Measurements from ENCODE around the gene TWF2. TPM values are rescaled to one million over a fixed set of nuclear protein-coding genes. Genes with fewer than 3 reads are reported as not detected.

The TWF2 gene
- total and polyA plus RNA-seq, 2 of the 13 experiments (the other 11 are each of a cell fraction or from before 2014, with no cell fraction given), result 45.5 to 108 TPM

GRCh38 chr3:52245322-52246263 lies 6.6 kb upstream of the TWF2 start, which contains the start of gene PPM1M (continued):
- TF ChIP-seq HOMEZ (CRISPR knock-in tag; IDR thresholded peaks at IDR 0.05; ENCODE audit: low read depth), result no peak
- 0 out of 2 replicates have a peak, but pooled peaks have one; percentile 65 for TF ChIP-seq ZNF34 (CRISPR knock-in tag; IDR thresholded peaks at IDR 0.05; ENCODE audit: borderline replicate concordance)

- Histone ChIP-seq H2AFZ (ENCODE audit: low read length) (no peak overlapping the region), H3K9me3 (ENCODE audit: low read length) (no peaks in the 10 kb centered on the region), H3K4me2 (ENCODE audit: low read depth, low read length) (no peak overlapping the region), H3K4me1 (ENCODE audit: insufficient read depth, low read length) (peaks cover 54% of the 10 kb centered on the region), H3K27ac (ENCODE audit: extremely low read length, insufficient read depth, low read length) (no peak overlapping the region), H3K36me3 (replicated peaks in 1 of 2; ENCODE audit: control insufficient read depth in 1 of 2, insufficient read depth in 2 of 2, low read length in 2 of 2) (no peaks in the 10 kb centered on the region; a peak in 1 of 5 replicates), H3K4me3 (replicated peaks in 1 of 3; ENCODE audit: insufficient read depth in 1 of 3, low read depth in 2 of 3, low read length in 3 of 3) (no peak overlapping the region), H3K9ac (ENCODE audit: insufficient read depth, low read depth, low read length) (no peak overlapping the region), H3K27me3 (ENCODE audit: control insufficient read depth in 1 of 2, insufficient read depth in 2 of 2, low read length in 2 of 2) (no peaks in the 10 kb centered on the region), H4K20me1 (ENCODE audit: insufficient read depth, low read length) (no peaks in the 10 kb centered on the region), H3K79me2 (ENCODE audit: insufficient read depth, low read length) (peaks cover 4% of the 10 kb centered on the region)
- 70% methylated on average over 9 of the region's 9 CpGs for WGBS (ENCODE audit: low lambda C conversion rate)
- intact Hi-C loops (cut with micrococcal nuclease; ENCODE audit: unreplicated experiment) (no loop called here), in situ Hi-C loops (cut with HindIII; ENCODE audit: extremely low pct_ligation_motif_present, low pct_unique_long_range_greater_than_20kb) (no loop called here)
- ChIA-PET POLR2A (no interaction called here), CTCF (ENCODE audit: low intra/inter-chr PET ratio, low total read pairs) (no interaction called here)
- TF ChIP-seq SRSF1 (optimal IDR thresholded peaks at IDR 0.05; ENCODE audit: low read depth, low read length) (no peak), MYNN (CRISPR knock-in tag; IDR thresholded peaks at IDR 0.05; ENCODE audit: low read depth) (no peak), ZNF713 (CRISPR knock-in tag; IDR thresholded peaks at IDR 0.05) (no peak), GPBP1L1 (CRISPR knock-in tag; IDR thresholded peaks at IDR 0.05) (no peak), THYN1 (CRISPR knock-in tag; IDR thresholded peaks at IDR 0.05; ENCODE audit: borderline replicate concordance, low read depth) (no peak), NCOA1 (CRISPR knock-in tag; IDR thresholded peaks at IDR 0.05) (no peak), PHF20 (CRISPR knock-in tag; IDR thresholded peaks at IDR 0.05) (no peak), TGIF2 (CRISPR knock-in tag; IDR thresholded peaks at IDR 0.05) (no peak), RFX5 (IDR thresholded peaks at IDR 0.05; ENCODE audit: low read depth, low read length) (no peak), ELF1 (CRISPR knock-in tag; IDR thresholded peaks at IDR 0.05) (no peak), ZFAT (CRISPR knock-in tag; conservative IDR thresholded peaks at IDR 0.05) (no peak), CSRNP1 (CRISPR knock-in tag; IDR thresholded peaks at IDR 0.05) (no peak), HHEX (CRISPR knock-in tag; IDR thresholded peaks at IDR 0.05) (no peak)
- no TSS peak for BruUV-seq (replicated peaks)
- FAIRE-seq, result no peak
- ATAC-seq, result no peak
- no peak for DNase-seq (ENCODE audit: low spot score)
These were observed 5.1 kb upstream of the TWF2 start for GRCh38 chr3:52243791-52244628.
